M059J (cell line): Measurements from ENCODE around the gene GAL3ST2. TPM values are rescaled to one million over a fixed set of nuclear protein-coding genes. Genes with fewer than 3 reads are reported as not detected.
"Not testable (repeated sequence)": the region's sequence is repeated elsewhere in the genome, so short reads cannot be mapped to it uniquely, and the experiment has no call there.

Experiments
- DNase-seq: peaks from one replicate; pipeline ENCODE4 v3.0.0-alpha.2; 2012; ENCODE audit warnings: low read depth
- total RNA-seq: library from RNA; depleted of rRNA; stranded (reverse); fragments of >200 nt; shearing (Covaris generic); gene quantifications from 2 replicates; pipeline ENCODE4 v1.2.3, GENCODE V29; 2014

The GAL3ST2 gene
- total RNA-seq, 1 experiment from 2014 or later: not detected

DNA sequence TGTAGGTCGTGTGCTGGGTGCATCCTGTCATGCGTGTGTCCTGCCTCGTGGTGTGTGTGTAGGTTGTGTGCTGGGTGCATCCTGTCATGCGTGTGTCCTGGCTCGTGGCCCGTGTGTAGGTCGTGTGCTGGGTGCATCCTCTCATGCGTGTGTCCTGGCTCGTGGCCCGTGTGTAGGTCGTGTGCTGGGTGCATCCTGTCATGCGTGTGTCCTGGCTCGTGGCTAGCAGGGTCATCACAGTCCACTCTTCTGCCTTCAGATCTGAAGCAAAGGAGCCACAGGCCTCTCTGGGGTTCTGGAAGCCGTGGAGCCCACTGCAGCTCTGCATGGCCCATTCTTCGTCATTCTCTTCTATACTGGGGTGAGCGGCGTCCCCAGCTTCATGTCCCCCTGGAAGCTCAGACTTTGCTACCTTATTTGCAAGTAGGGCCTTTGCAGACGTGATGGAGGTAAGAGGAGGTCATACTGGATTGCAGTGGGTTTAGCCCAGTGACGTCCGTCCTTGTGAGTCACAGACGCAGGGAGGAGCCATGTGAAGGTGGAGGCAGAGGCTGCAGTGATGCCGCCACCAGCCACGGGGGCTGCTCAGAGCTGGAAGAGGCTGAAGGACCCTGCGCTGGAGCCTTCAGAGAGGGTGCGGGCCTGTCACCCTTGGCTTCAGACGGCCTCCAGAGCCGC lies 43.5 kb downstream of the GAL3ST2 start:
- not testable (repeated sequence) for DNase-seq

DNA sequence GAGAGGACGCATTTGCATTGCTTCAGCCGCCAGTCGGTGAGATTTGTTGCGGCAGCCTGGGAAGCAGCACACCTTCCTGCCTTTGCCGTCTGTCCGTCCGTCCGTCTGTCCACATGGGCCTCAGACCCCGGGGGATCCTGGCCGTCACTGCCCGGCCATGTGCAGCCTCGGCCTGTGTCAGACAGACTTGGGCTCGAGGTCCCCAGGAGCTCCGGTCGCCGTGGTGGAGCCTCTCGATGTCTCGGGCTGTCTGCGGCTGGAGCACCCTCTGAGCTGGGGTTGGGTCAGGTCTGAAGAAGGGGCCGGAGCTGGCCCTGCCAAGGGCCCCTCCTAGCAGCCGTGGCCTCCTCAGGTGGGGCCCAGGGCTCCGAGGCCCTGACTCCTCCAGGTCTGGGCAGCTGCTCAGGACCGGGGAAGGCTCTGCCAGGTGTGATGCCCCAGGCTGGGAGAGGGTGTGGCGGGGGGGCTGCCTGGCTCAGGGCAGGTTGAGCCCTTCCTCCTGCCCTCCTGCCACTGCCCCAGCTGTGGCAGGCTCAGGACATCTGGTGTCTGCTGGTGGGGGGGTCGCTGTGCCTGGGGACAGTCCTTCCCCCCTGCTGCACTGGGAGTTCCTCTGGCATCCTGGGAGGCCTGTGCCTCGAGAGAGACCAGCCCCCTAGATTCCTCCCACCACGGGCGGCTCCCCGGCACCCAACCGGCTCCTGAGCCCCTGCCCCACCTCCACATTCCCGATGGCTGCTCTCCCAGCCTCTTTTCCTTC lies 44.2 kb downstream of the GAL3ST2 start:
- no peak for DNase-seq

DNA sequence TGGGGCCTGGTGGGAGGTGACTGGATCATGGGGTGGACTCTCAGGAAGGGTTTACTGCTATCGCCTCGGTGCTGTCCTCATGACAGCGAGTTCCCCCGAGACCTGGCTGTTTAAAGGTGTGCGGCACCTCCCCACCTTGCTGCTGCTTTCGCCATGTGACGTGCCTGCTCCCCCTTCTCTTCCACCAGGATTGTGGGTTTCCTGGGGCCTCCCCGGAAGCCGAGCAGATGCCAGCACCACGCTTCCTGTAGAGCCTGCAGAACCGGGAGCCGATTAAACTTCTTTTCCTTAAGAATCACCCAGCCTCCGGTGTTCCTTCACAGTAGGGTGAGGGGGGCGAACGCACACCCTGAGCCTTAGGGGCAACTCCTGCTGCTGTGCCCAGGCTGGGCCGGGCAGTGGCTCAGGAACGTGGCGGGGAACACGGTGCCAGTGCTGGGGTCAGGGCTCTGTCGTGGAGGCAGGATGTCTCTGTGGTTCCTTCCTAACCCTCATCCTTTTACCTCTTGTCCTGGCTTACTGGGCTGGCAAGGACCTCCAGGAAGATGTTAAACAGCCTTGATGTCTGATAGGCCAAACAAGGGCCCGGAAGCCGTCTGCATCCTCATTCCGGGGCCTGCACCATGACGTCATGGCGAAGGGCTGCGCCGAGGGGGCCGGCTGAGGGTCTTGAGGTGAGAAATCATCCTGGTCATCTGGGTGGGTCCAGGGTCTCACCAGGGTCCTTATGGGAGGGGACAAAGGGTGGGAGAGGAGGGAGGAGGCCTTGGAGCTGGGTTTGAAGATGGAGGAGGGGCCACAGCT lies 45.0 kb downstream of the GAL3ST2 start:
- DNase-seq: no peak

DNA sequence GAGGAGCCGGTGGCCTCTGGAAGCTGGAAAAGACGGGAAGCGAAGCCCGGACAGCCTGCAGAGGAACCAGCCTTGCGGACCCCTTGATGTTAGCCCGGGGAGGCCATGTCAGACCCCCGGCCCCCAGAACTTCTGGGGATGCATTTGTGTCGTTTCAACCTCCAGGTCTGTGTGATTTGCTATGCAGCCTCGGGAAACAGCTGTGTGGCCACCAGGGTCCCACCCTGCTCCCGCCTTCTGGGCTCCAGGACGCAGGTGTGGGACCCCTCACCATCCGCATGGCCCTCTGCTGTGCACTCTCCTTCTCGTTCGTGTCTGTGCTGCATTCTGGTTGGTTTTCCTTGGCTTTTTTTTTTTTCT lies 45.6 kb downstream of the GAL3ST2 start:
- no peak for DNase-seq

DNA sequence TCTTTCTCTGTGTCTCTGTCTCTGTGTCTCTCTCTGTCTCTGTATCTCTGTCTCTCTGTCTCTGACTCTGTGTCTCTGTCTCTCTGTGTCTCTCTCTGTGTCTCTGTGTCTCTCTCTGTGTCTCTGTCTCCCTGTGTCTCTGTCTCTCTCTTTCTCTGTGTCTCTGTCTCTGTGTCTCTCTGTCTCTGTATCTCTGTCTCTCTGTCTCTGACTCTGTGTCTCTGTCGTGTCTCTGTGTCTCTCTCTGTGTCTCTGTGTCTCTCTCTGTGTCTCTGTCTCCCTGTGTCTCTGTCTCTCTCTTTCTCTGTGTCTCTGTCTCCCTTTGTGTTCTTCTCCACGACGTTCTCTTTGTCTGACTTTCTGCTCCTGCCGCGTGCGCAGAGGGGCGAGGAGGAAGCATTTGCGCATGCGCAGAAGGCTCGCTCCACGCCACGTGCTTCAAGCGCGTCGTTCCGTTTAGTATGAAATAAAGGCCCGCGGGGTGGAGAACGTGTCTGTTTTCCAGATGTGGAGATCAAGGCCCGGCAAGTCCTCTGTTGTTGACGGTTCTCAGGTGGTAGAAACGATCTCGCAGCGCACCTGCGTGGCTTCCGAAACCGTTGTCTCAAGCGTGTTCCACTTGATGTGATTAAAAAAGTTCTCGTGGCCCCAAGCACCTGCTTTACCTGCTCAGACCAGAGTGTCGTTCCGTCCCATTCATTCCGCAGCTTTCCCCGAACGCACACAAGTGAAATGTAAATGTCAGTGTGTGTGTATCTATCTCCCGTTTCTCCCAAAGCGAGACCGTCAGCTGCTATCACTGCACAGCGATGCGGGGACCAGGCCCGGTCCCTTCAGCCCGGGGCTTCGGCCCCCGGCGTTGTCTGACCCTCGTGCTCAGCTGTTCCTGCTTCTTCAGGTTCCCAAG lies 47.2 kb downstream of the GAL3ST2 start:
- DNase-seq: not testable (repeated sequence)

DNA sequence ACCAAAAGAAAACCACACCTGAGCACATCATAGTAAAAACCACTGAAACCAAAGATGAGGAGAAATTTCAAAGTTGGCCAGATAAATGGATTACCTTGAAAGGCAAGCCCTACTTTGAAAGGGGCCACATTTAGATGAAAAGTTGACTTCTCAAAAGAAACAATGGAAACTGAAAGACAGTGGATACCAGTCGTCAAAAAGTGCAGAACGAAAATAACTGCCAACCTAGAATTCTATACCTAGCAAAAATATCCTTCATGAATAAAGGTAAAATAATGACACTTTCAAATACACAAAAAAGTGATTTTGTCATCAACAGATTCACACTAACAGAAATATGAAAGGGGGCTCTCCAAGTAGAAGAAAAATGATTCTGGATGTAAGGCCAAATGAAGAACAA lies 50.8 kb downstream of the GAL3ST2 start:
- no peak for DNase-seq

DNA sequence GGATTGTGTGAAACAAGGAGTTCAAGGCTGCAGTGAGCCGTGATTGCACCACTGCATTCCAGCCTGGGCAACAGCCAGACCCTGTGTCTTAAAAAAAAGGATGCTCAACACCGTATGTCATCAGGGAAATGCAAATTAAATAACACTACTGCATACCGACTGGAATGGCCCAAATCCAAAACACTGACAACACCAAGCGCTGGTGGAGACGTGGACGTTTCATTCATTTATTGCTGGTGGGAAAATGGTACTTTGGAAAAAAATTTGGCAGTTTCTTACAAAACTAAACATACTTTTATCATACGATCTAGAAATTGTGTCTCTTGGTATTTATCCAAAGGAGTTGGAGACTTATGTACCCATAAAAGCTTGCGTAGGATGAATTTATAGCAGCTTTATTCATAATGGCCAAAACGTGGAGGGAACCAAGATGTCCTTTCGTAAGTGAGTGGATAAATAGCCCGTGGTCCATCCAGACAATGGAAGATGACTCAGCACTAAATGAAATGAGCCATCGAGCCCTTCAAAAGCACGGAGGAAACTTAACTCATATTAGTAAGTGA lies 56.6 kb downstream of the GAL3ST2 start:
- DNase-seq: peak; percentile 27

DNA sequence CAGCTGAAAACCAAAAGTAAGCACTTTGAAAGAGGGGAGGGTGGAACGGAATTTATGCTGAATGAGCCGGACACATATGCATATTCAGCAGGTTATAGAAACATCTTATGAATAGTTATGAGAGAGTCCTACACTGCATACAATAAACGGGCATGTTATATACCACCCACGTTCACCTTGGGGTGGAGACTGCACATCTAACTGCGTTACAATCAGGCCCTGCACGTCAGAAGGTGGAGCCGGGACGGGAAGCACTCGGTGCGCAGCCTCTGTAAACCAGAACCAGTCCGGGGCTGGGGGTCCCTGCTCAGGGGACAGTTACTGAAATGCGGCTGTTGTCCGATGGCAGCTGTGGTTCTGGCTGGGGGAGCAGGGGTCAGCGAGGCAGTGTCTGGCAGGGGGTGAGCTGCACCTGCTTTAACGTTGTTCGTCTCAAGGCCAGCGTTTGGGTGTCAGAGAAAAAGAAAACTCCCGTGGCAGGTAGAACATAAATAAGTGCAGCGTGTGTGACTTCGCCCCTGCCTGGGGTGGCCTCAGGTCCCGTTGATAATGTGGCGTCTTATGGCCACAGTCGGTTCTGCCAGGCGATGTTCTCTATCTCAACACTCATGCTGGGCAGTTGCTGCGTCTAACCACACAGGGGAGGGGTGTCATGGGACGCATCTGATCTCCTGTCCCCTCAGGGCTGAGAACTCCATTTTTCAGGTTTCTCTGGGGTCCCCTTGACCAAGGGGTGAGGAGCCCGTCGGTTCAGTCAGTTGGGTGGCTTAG lies 57.3 kb downstream of the GAL3ST2 start:
- not testable (repeated sequence) for DNase-seq

DNA sequence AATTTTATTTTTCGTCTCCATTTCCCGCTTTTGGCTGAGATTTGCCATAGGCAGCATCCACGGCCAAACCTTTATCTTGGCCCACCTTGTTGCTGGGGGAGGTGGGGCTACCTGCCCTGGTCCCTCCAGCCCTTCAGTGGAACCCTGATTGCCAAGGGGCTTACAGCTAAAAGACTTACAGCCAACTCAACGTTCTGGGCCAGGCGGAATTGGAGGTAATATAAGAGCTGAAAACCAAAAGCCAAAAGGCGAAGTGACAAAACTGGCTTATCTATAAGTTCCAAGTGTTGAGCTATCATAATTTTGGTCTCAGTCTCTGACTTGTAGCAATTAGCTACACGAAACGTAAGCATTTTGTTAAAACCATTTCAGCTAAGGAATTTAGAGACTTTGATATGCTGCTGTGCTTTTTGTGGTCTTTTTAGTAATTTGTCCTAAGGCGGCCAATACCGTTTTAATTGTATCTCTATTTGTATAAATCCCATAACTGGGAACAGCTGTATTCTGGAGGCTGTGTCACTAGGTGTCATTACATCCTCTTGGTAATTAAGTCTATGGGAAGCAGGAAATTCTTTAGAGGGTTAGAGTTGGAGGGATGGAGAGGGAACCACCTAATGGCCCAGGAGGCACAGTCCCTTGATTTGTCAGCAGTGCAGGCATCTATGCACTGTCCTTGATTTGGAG lies 58.0 kb downstream of the GAL3ST2 start:
- DNase-seq: no peak

DNA sequence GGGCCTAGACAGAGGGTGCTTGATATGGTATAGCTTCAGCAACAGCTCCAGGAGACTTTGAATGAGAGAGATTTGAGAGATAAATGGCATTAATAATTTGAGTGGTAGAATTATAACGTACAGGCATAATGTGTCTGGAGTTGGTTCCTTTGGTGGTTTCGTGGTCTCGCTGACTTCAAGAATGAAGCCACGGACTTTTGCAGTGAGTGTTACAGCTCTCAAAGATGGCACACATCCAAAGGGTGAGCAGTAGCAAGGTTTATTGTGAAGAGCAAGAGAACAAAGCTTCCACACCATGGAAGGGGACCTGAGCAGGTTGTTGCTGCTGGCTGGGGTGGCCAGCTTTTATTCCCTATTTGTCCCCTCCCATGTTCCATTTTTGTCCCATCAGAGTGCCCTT lies 59.0 kb downstream of the GAL3ST2 start:
- DNase-seq: peak; percentile 32

DNA sequence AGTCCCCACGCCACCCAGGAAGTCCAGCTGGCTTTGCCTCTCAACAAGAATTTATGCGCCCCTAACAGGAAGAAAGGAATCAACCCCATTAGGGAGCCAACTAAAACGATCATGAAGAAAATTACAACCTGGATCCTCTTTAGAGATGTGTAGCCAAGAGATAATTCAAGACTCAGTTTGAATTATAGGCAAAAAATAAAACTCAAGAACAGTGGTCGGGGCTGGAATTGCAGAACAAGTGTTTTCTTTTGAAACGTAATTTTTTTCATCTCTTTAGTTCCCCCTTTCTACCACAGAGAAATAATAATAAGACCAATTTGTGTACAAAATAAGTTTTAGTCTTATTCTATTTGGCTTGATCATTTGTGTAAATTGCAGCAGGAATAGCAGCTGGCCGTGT lies 59.7 kb downstream of the GAL3ST2 start:
- no peak for DNase-seq

DNA sequence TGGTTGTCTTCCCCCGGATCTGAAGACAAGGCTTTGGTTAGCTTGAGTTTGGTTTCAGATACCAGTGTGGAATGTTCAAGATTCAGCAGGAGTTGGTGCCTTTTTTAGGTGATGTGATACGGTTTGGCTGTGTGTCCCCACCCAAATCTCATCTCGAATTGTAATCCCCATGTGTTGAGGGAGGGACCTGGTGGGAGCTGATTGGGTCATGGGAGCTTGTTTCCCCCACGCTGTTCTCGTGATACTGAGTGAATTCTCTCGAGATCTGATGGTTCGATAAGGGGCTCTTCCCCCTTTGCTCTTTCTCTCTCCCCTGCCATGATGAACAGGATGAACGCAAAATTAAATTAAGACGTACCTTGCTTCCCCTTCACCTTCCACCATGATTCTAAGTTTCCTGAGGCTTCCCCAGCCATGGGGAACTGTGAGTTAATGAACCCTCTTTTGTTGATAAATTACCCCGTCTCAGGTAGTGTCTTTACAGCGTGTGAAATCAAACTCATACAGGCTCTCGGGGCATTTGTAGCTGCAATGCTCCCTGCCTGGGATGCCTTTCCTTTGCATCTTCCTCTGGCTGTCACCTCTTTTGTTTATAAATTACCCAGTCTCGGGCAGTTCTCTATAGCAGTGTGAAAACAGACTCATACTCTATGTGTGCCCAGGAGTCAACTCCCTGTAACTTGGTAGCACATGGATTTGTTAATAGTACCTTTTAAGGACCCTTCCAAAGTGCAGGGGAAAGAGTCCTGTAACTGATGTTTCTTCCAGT lies 60.8 kb downstream of the GAL3ST2 start:
- DNase-seq: no peak

DNA sequence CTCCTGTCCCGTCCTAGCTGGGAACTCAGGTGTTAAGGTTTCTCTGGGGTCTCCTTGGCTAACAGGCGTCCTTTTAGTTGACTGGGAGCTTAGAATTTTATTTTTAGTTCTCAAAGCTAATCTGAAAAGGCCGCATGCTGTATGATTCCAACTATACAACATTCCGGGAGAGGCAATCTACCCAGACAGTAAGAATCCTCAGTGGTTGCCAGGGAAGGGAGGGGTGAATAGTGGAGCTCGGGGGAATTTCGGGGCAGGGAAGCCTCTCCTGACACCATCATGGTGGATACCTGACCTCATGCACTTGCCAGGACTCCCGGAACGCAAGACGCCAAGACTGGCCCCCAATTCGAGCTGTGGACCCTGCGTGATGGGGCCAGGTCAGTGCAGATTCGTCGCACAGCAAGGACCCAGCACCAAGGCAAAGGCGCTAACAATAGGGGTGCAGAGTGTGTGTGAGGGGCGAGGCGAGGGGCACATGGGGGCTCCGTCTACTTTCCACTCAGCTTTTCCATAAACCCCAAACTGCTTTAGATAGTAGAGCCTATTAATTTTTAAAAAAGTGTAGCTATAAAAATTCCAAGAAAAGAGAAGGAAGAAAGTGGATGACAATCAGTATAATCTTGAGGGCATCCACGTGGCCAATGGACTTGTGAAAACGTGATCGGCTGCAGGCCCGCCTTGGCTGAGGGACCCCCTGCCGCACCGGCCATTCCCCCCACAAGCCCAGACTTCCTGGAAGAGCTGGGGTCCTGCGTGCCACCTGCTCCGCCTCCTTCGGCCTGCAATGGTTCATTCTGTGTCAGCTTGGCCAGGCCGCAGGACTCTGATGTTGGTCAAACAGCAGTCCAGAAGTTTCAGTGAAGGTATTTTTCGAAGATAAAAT lies 64.8 kb downstream of the GAL3ST2 start:
- DNase-seq: no peak

DNA sequence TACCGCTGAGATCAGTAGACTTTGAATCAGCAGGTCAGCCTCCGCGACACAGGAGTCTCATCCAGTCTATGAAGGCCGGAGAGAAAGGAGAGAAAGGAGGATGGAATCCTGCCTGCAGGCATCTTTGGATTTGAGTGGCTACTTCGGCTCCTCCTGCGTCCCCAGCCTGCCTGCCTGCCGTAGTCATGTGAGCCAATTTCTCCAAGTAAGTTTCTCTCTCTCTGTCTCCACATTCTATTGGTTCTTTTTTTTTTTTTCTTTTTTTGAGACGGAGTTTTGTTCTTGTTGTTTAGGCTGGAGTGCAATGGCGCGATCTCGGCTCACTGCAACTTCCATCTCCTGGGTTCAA lies 65.4 kb downstream of the GAL3ST2 start:
- DNase-seq: no peak

DNA sequence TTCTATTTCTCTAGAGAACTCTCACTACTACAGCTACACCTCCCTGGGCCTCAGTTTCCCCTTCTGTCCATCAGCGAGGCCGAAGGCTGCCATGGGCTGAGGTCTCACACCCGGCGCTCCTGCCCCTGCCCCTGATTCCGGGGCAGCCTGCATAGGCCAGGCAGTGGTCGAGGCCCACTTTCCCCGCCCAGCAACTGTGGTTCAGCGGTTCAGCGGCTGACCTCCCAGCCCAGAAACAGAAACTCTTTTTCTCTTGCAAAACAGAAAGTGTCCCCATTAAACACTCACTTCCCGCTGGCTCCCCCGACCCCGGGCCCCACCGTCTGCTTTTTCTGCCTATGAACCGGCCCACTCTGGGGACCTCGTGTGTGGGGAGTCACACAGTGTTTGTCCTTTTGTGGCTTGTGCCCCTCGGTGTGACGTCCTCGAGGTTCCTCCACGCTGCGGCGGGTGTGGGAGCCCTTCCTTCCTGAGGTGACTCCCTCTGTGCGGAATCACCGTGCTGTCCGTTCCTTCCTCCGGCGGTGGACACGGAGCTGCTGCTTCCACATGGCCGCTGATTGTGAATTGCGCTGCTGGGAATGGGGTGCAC lies 66.1 kb downstream of the GAL3ST2 start:
- no peak for DNase-seq

DNA sequence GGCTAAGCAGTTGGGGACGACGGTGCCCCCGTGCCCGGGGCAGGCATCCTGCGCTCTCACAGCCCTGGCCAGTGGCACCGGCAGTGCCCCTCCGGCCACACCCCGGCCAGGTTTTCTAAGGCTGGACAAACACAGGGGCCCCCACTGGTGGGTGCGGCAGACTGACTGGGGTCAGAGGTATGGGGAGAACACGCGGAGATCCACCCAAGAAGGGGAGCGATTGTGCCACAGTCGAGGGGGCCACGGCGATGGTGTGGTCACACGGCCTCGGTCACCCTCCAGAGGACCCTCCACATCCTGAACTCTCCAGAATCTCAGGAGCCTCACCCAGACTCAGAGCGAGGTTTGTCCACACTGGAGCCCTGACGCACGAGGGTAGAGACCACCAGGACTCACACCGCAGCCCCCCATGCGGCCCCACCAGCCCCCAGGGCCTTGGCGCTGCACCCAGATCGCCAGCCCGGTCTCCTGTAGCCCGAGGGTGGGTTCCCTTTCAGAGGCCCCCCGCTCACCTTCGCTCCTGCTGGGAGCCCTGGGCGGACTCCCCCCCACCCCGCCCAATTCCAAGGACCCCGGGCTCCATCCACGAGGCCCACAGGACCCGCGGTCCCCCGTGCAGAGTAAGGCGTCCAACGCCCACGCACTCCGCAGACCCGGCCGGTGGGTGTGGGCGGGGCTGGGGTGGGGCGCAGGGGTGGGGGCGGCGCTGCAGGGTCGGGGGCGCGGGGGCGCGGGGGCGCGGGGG lies 66.9 kb downstream of the GAL3ST2 start:
- DNase-seq: no peak
